ENCODE results near the gene EDN2. TPM values are rescaled to one million over a fixed set of nuclear protein-coding genes. Genes with fewer than 3 reads are reported as not detected.

EDN2 gene
- total and polyA plus RNA-seq, 2 donors from 2014 or later = 2.3 to 2.9 TPM

- H3K36me3 ChIP-seq (ENCODE audit: control insufficient read depth in 2 of 3, insufficient read depth in 3 of 3, low read length in 3 of 3) = no peaks in the 10 kb centered on the region
- no peak overlapping the region for H3K27ac ChIP-seq (ENCODE audit: low read depth in 2 of 2, low read length in 2 of 2)
- H3K27me3 ChIP-seq (ENCODE audit: control insufficient read depth, insufficient read depth, low read length) = no peaks in the 10 kb centered on the region
- no peak overlapping the region for H3K4me3 ChIP-seq (ENCODE audit: low read length in 3 of 3)
- intact Hi-C loops (cut with DNase I) = no loop called here
- FAIRE-seq (no peak), DNase-seq (no peak)
- no peak overlapping the region for H3K9ac ChIP-seq (ENCODE audit: low read length in 3 of 3)
- no peaks in the 10 kb centered on the region for H3K9me3 ChIP-seq (ENCODE audit: control insufficient read depth in 2 of 3, insufficient read depth in 1 of 3, low read length in 3 of 3)
- no peaks in the 10 kb centered on the region for H3K4me1 ChIP-seq (ENCODE audit: control insufficient read depth in 2 of 3, insufficient read depth in 2 of 3, low read depth in 1 of 3, low read length in 3 of 3)
- no peak for TF ChIP-seq CTCF (IDR thresholded peaks at IDR 0.05; ENCODE audit: borderline replicate concordance, extremely low read depth, insufficient read depth)
These were observed 21.8 kb downstream of the EDN2 start for GRCh38 chr1:41462680-41463004.

- H3K9me3 ChIP-seq (ENCODE audit: control insufficient read depth in 2 of 3, insufficient read depth in 1 of 3, low read length in 3 of 3) = no peaks in the 10 kb centered on the region
- no peak for FAIRE-seq
- no peak for DNase-seq
- H3K4me3 ChIP-seq (ENCODE audit: low read length in 3 of 3) = no peak overlapping the region
- intact Hi-C loops (cut with DNase I) = no loop called here
- no peak overlapping the region for H3K9ac ChIP-seq (ENCODE audit: low read length in 3 of 3)
- no peaks in the 10 kb centered on the region for H3K4me1 ChIP-seq (ENCODE audit: control insufficient read depth in 2 of 3, insufficient read depth in 2 of 3, low read depth in 1 of 3, low read length in 3 of 3)
- H3K36me3 ChIP-seq (ENCODE audit: control insufficient read depth in 2 of 3, insufficient read depth in 3 of 3, low read length in 3 of 3) = no peaks in the 10 kb centered on the region
- H3K27me3 ChIP-seq (ENCODE audit: control insufficient read depth, insufficient read depth, low read length) = no peaks in the 10 kb centered on the region
- H3K27ac ChIP-seq (ENCODE audit: low read depth in 2 of 2, low read length in 2 of 2) = no peak overlapping the region
- no peak for TF ChIP-seq CTCF (IDR thresholded peaks at IDR 0.05; ENCODE audit: borderline replicate concordance, extremely low read depth, insufficient read depth)
These were observed 22.4 kb downstream of the EDN2 start for GRCh38 chr1:41461790-41462679.

GRCh38 chr1:41456847-41457540, 27.5 kb downstream of the EDN2 start:
- Histone ChIP-seq H3K27me3 (ENCODE audit: control insufficient read depth, insufficient read depth, low read length) (no peaks in the 10 kb centered on the region), H3K36me3 (ENCODE audit: control insufficient read depth in 2 of 3, insufficient read depth in 3 of 3, low read length in 3 of 3) (no peaks in the 10 kb centered on the region), H3K27ac (ENCODE audit: low read depth in 2 of 2, low read length in 2 of 2) (no peak overlapping the region), H3K4me3 (ENCODE audit: low read length in 3 of 3) (no peak overlapping the region), H3K9ac (ENCODE audit: low read length in 3 of 3) (no peak overlapping the region), H3K9me3 (ENCODE audit: control insufficient read depth in 2 of 3, insufficient read depth in 1 of 3, low read length in 3 of 3) (no peaks in the 10 kb centered on the region), H3K4me1 (ENCODE audit: control insufficient read depth in 2 of 3, insufficient read depth in 2 of 3, low read depth in 1 of 3, low read length in 3 of 3) (no peaks in the 10 kb centered on the region)
- no peak for TF ChIP-seq CTCF (IDR thresholded peaks at IDR 0.05; ENCODE audit: borderline replicate concordance, extremely low read depth, insufficient read depth)
- intact Hi-C loops (cut with DNase I) = no loop called here
- DNase-seq (no peak), FAIRE-seq (no peak)
